GM21381 (cell line): Measurements from ENCODE around the gene NUTM2D.
A peak's percentile ranks its signal among the peaks of the same experiment; 100 is the strongest.
"Not testable (repeated sequence)": the region's sequence is repeated elsewhere in the genome, so short reads cannot be mapped to it uniquely, and the experiment has no call there.

Experiments
- ATAC-seq: cut with Tn5 transposase; IDR thresholded peaks from one replicate; pipeline ENCODE4 v1.9.1; 2021; ENCODE audit warnings: mild to moderate bottlenecking, moderate library complexity; ENCODE audit not compliant: unreplicated experiment

Gene NUTM2D

GRCh38 chr10:87374091-87374490, 16.5 kb downstream of the NUTM2D start:
- not testable (repeated sequence) for ATAC-seq

GRCh38 chr10:87379115-87379514, 21.6 kb downstream of the NUTM2D start:
- ATAC-seq, result not testable (repeated sequence)

- ATAC-seq, result not testable (repeated sequence)
These were observed 25.8 kb downstream of the NUTM2D start for GRCh38 chr10:87383149-87383857.

- not testable (repeated sequence) for ATAC-seq
These were observed 26.7 kb downstream of the NUTM2D start for GRCh38 chr10:87384283-87384682.

- not testable (repeated sequence) for ATAC-seq
These were observed 28.3 kb downstream of the NUTM2D start for GRCh38 chr10:87385762-87386360.

GRCh38 chr10:87391360-87391759, 33.8 kb downstream of the NUTM2D start:
- not testable (repeated sequence) for ATAC-seq

- ATAC-seq, result not testable (repeated sequence)
These were observed 38.7 kb downstream of the NUTM2D start for GRCh38 chr10:87396206-87396605.

- ATAC-seq, result peak; percentile 51
These were observed 40.9 kb downstream of the NUTM2D start for GRCh38 chr10:87398436-87398835.

- ATAC-seq, result not testable (repeated sequence)
These were observed 50.2 kb downstream of the NUTM2D start for GRCh38 chr10:87407516-87408467.

GRCh38 chr10:87413921-87414320, 56.4 kb downstream of the NUTM2D start:
- not testable (repeated sequence) for ATAC-seq
